HCT116 (cell line): ENCODE results near the gene PRSS56.

ENCODE experiments used
- EZH2 ChIP-seq: fragments of 200-600 bp; sonication (generic); IDR thresholded peaks from 2 replicates; pipeline ENCODE4 v1.6.1; 2017; ENCODE audit warnings: antibody characterized with exemption, mixed run types
- MAX ChIP-seq: IDR thresholded peaks from 2 replicates; pipeline ENCODE4 v1.6.1; 2012
- POLR2A ChIP-seq: IDR thresholded peaks from 2 replicates; pipeline ENCODE4 v1.7.0; 2011; ENCODE audit warnings: borderline replicate concordance; ENCODE audit not compliant: insufficient read depth, insufficient read length; ENCODE audit errors: extremely low read depth
- POLR2AphosphoS5 ChIP-seq: IDR thresholded peaks from 2 replicates; pipeline ENCODE4 v1.6.1; 2011; ENCODE audit warnings: mild to moderate bottlenecking, low read depth, low read length, moderate library complexity
- TF ChIP-seq, protein P1 (sequence below), 3 experiments: fragments of 200-600 bp in 1 of 3; sonication (generic) in 1 of 3; IDR thresholded peaks in 2 of 3; conservative IDR thresholded peaks in 1 of 3; 2 replicates each; pipeline ENCODE4 v1.5.1; 2012 to 2017; ENCODE audit warnings: low read depth in 2 of 3, low read length in 2 of 3, antibody characterized with exemption in 1 of 3, borderline replicate concordance in 1 of 3, control low read depth in 1 of 3, mild to moderate bottlenecking in 1 of 3, mixed read lengths in 1 of 3, mixed run types in 1 of 3, moderate library complexity in 1 of 3; ENCODE audit not compliant: insufficient read depth in 1 of 3

GRCh38 chr2:232543928-232544631 is 23.9 kb downstream of the PRSS56 start:
- TF ChIP-seq EZH2 (no peak), POLR2AphosphoS5 (no peak), MAX (no peak), POLR2A (no peak)
- TF ChIP-seq, protein P1, sequence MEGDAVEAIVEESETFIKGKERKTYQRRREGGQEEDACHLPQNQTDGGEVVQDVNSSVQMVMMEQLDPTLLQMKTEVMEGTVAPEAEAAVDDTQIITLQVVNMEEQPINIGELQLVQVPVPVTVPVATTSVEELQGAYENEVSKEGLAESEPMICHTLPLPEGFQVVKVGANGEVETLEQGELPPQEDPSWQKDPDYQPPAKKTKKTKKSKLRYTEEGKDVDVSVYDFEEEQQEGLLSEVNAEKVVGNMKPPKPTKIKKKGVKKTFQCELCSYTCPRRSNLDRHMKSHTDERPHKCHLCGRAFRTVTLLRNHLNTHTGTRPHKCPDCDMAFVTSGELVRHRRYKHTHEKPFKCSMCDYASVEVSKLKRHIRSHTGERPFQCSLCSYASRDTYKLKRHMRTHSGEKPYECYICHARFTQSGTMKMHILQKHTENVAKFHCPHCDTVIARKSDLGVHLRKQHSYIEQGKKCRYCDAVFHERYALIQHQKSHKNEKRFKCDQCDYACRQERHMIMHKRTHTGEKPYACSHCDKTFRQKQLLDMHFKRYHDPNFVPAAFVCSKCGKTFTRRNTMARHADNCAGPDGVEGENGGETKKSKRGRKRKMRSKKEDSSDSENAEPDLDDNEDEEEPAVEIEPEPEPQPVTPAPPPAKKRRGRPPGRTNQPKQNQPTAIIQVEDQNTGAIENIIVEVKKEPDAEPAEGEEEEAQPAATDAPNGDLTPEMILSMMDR (IDR thresholded peaks at IDR 0.05 in 2 of 3, conservative IDR thresholded peaks at IDR 0.05 in 1 of 3; ENCODE audit: borderline replicate concordance in 1 of 3, insufficient read depth in 1 of 3, low read depth in 2 of 3, low read length in 2 of 3): no peak
